Measurements from ENCODE around the gene UBXN11. TPM values are rescaled to one million over a fixed set of nuclear protein-coding genes. Genes with fewer than 3 reads are reported as not detected.
"Not testable (repeated sequence)": the region's sequence is repeated elsewhere in the genome, so short reads cannot be mapped to it uniquely, and the experiment has no call there.

Gene UBXN11
- total and polyA plus RNA-seq, 11 donors, result 3.7 to 17.2 (median 8.0) TPM

DNA sequence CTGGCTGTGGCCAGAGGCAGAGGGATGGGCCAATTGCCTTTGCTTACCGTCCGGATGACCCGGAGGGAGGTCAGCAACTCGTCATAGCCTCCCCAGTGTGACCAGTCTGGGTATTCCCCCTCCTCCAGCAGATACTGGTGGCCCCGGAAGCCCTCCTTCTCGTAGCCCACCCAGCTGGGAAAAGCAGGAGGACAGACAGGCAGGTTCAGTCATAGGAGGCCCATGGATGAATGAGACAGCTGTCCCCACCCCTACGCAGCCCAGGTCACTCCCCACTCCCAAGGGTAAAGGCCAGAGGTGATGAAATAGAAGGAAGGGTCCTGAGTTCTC lies 30.7 kb upstream of the UBXN11 start:
- no peaks in the 10 kb centered on the region for H3K36me3 ChIP-seq
- TF ChIP-seq POLR2A (IDR thresholded peaks at IDR 0.05), result no peak
- TF ChIP-seq, protein P1, sequence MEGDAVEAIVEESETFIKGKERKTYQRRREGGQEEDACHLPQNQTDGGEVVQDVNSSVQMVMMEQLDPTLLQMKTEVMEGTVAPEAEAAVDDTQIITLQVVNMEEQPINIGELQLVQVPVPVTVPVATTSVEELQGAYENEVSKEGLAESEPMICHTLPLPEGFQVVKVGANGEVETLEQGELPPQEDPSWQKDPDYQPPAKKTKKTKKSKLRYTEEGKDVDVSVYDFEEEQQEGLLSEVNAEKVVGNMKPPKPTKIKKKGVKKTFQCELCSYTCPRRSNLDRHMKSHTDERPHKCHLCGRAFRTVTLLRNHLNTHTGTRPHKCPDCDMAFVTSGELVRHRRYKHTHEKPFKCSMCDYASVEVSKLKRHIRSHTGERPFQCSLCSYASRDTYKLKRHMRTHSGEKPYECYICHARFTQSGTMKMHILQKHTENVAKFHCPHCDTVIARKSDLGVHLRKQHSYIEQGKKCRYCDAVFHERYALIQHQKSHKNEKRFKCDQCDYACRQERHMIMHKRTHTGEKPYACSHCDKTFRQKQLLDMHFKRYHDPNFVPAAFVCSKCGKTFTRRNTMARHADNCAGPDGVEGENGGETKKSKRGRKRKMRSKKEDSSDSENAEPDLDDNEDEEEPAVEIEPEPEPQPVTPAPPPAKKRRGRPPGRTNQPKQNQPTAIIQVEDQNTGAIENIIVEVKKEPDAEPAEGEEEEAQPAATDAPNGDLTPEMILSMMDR (IDR thresholded peaks at IDR 0.05), result no peak
- H3K9me3 ChIP-seq, result no peaks in the 10 kb centered on the region
- 80 to 92% (median 89%) methylated on average over 7 of the region's 7 CpGs for WGBS, 4 donors
- no peak overlapping the region for H3K4me3 ChIP-seq
- ATAC-seq (peak in 1 of 4 donors; percentile 18), DNase-seq (no peak)
- intact Hi-C loops (cut with DNase I), result no loop called here
- peaks cover 0 to 41% (median 24%) of the 10 kb centered on the region in 9 donors for H3K27me3 ChIP-seq
- H3K27ac ChIP-seq, result no peak overlapping the region
- H3K4me1 ChIP-seq, result peaks cover 0 to 17% (median 10%) of the 10 kb centered on the region in 12 donors

DNA sequence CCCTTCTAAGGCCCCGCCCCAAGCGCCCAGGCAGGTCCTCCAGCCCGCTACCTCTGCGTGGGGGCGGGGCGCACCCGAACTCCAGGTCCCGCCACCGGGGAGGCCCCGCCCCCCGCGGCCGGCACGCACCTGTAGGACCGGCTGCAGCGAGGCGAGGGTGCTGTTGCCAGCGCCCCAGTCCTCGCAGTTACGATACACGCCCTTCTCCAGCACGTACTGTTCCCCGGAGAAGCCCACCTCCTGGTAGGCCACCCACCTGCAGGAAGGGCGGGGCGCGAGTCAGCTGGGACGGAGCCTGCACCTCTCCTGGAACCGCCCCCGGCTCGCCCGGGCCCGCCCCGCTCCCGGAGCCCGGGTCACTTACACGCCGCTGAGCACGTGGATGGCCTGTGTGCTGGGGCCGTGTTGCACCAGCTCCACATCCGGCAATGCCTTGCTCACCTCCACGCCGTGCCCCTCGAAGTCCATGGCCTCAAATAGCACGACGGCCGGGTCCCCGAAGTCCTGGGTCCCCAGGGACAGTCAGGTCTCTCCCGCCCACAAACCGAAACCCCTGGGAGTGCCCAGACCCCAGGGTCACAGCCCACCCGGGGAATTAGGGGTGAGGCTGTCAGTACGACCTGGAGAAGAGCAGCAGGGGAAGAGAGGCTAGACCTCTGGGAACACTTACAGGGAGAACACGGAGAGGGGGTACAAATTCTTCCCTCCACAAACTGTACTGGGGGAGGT lies 30.2 kb upstream of the UBXN11 start:
- ATAC-seq, result peak in 3 of 4 donors; percentile 73 to 82 (median 81)
- Histone ChIP-seq H3K9me3 (no peaks in the 10 kb centered on the region), H3K27me3 (peaks cover 0 to 46% (median 24%) of the 10 kb centered on the region in 9 donors), H3K36me3 (no peaks in the 10 kb centered on the region), H3K27ac (no peak overlapping the region), H3K4me1 (peaks cover 0 to 17% (median 10%) of the 10 kb centered on the region in 12 donors), H3K4me3 (peak overlapping the region; percentile 3 to 63 (median 47))
- 10 to 47% (median 12%) methylated on average over 9 to 52 of the region's 52 CpGs for WGBS, 4 donors
- intact Hi-C loops (cut with DNase I), result no loop called here
- peak; percentile 44 to 88 (median 56) for DNase-seq
- TF ChIP-seq, protein P1 (IDR thresholded peaks at IDR 0.05), result no peak
- no peak for TF ChIP-seq POLR2A (IDR thresholded peaks at IDR 0.05)

DNA sequence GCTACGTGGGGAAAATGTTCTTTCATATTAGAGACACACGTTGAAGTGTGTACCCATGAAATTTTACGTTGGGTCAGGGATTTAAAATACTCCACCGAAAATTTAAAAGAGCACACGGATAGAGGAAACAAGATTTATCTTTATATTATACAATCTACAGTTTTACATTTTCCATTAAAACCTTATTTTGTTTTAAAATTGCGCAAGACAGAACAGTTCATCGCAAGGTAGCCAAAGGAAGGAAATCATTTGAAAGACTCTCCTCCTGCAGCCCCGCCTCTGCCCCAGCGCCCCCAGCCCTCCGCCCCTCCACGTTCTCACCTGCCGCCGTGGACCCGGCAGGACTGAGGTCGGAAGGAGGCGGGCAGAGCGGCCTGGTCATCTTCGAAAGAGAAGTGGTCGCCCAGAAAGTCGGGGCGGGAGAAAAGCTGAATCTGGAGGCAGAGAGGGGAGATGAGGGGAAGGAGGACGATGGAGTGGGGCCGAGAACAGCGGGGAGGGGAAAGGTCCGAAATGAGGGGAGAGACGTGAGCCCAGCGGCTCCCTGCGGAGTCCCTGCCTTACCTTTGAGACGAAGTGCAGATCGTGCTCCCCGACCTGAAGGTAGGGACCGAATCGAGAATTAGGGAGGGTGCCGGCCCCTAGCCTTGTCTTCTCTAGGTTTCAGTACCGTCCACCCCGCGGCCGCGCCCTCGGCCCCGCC lies 29.5 kb upstream of the UBXN11 start:
- ATAC-seq, result no peak
- no peak for DNase-seq
- H3K36me3 ChIP-seq, result no peaks in the 10 kb centered on the region
- peaks cover 0 to 17% (median 10%) of the 10 kb centered on the region in 12 donors for H3K4me1 ChIP-seq
- no peak overlapping the region for H3K27ac ChIP-seq
- no peak for TF ChIP-seq POLR2A (IDR thresholded peaks at IDR 0.05)
- TF ChIP-seq, protein P1 (IDR thresholded peaks at IDR 0.05), result no peak
- peaks cover 0 to 53% (median 24%) of the 10 kb centered on the region in 9 donors for H3K27me3 ChIP-seq
- 4 to 6% (median 5%) methylated on average over 38 to 41 of the region's 41 CpGs for WGBS, 4 donors
- no peaks in the 10 kb centered on the region for H3K9me3 ChIP-seq
- H3K4me3 ChIP-seq, result peak overlapping the region; percentile 3 to 63 (median 47)
- intact Hi-C loops (cut with DNase I), result no loop called here

- DNase-seq; H3K36me3 ChIP-seq; H3K27ac ChIP-seq; H3K4me3 ChIP-seq; intact Hi-C loops (cut with DNase I); ATAC-seq; H3K9me3 ChIP-seq: not testable (repeated sequence)
- peaks cover 0 to 17% (median 10%) of the 10 kb centered on the region in 12 donors for H3K4me1 ChIP-seq
- H3K27me3 ChIP-seq, result peaks cover 0 to 60% (median 24%) of the 10 kb centered on the region in 9 donors
- 90 to 95% (median 91%) methylated on average over 8 of the region's 8 CpGs for WGBS, 4 donors
Observed at GRCh38 chr1:26333312-26333711, 26.9 kb upstream of the UBXN11 start.

Data from heart left ventricle (tissue), 16 donors.